HUDEP-2 (cell line): ENCODE results near the gene ABCA7.

Experiments
- DNase-seq, 76 experiments: peaks; one replicate each; lab custom pipeline; 2025; ENCODE audit not compliant: unreplicated experiment in 76 of 76; lab: John Stamatoyannopoulos, UW

ABCA7 gene

GRCh38 chr19:1082928-1083816 is 43.3 kb downstream of the ABCA7 start:
- no peak for DNase-seq

GRCh38 chr19:1084024-1084868 is 44.3 kb downstream of the ABCA7 start:
- no peak for DNase-seq

- no peak for DNase-seq
Observed at GRCh38 chr19:1085053-1085658, 45.2 kb downstream of the ABCA7 start.

GRCh38 chr19:1085676-1086442 is 46.0 kb downstream of the ABCA7 start:
- DNase-seq = no peak

- DNase-seq = no peak
Observed at GRCh38 chr19:1086613-1087012, 46.7 kb downstream of the ABCA7 start.

GRCh38 chr19:1087813-1088415 is 48.0 kb downstream of the ABCA7 start:
- DNase-seq = peak in 1 of 76 experiments; percentile 37

- no peak for DNase-seq
Observed at GRCh38 chr19:1088416-1089010, 48.6 kb downstream of the ABCA7 start.

GRCh38 chr19:1089126-1089771 is 49.3 kb downstream of the ABCA7 start:
- no peak for DNase-seq

GRCh38 chr19:1089891-1090290 is 50.0 kb downstream of the ABCA7 start:
- no peak for DNase-seq

- DNase-seq = no peak
Observed at GRCh38 chr19:1090731-1091543, 51.0 kb downstream of the ABCA7 start.

GRCh38 chr19:1091544-1092175 is 51.8 kb downstream of the ABCA7 start:
- DNase-seq = no peak

GRCh38 chr19:1093330-1093729 is 53.4 kb downstream of the ABCA7 start:
- no peak for DNase-seq

- DNase-seq = no peak
Observed at GRCh38 chr19:1093811-1094553, 54.1 kb downstream of the ABCA7 start.

GRCh38 chr19:1094655-1094977 is 54.7 kb downstream of the ABCA7 start:
- DNase-seq = no peak

- DNase-seq = peak; percentile 64 to 100 (median 99)
Observed at GRCh38 chr19:1094978-1095701, 55.2 kb downstream of the ABCA7 start, which contains the start of gene POLR2E. Gene POLR2E, minus strand, starts transcription at chr19:1095375. Its CDS starts 60 bp downstream, at chr19:1095315.

GRCh38 chr19:1097810-1098176 is 57.9 kb downstream of the ABCA7 start:
- no peak for DNase-seq
